DOHH2 (cell line): Measurements from ENCODE around the gene CCND3.

ENCODE experiments used
- H3F3A ChIP-seq: fragments of 200-600 bp; sonication (generic), shearing (Covaris generic); 2 replicates; pipeline ENCODE4 v1.6.0; 2016; ENCODE audit warnings: antibody characterized with exemption, mild to moderate bottlenecking; ENCODE audit not compliant: control insufficient read depth, insufficient read depth
- H3K27ac ChIP-seq: fragments of 200-600 bp; sonication (generic); 2 replicates; pipeline ENCODE4 v1.5.1; 2014; ENCODE audit warnings: low read depth, mild to moderate bottlenecking, low read length, moderate library complexity
- H3K27me3 ChIP-seq: fragments of 200-600 bp; sonication (generic); 2 replicates; pipeline ENCODE4 v1.6.1; 2014; ENCODE audit warnings: mild to moderate bottlenecking, low read length, mixed read lengths; ENCODE audit not compliant: control insufficient read depth
- H3K36me3 ChIP-seq: fragments of 200-600 bp; sonication (generic); 2 replicates; pipeline ENCODE4 v1.6.1; 2014; ENCODE audit warnings: mild to moderate bottlenecking, low read length, moderate library complexity, mixed read lengths; ENCODE audit not compliant: control insufficient read depth
- H3K4me1 ChIP-seq: fragments of 200-600 bp; sonication (generic); 2 replicates; pipeline ENCODE4 v1.6.1; 2014; ENCODE audit warnings: mild to moderate bottlenecking, low read length, mixed read lengths; ENCODE audit not compliant: control insufficient read depth
- H3K4me2 ChIP-seq: fragments of 200-600 bp; sonication (generic); 2 replicates; pipeline ENCODE4 v1.6.0; 2014; ENCODE audit warnings: mild to moderate bottlenecking, low read length, moderate library complexity
- H3K4me3 ChIP-seq: fragments of 200-600 bp; sonication (generic); 2 replicates; pipeline ENCODE4 v1.5.1; 2014; ENCODE audit warnings: mild to moderate bottlenecking, low read length, mixed read lengths
- H3K79me2 ChIP-seq: fragments of 200-600 bp; sonication (generic); 2 replicates; pipeline ENCODE4 v1.6.1; 2014; ENCODE audit warnings: mild to moderate bottlenecking, low read length, mixed read lengths; ENCODE audit not compliant: control insufficient read depth
- H3K9me2 ChIP-seq: fragments of 200-600 bp; sonication (generic); replicated peaks from 2 replicates; pipeline ENCODE4 v1.6.1; 2014; ENCODE audit warnings: mild to moderate bottlenecking, low read length, mixed read lengths; ENCODE audit not compliant: control insufficient read depth
- H3K9me3 ChIP-seq: fragments of 200-600 bp; sonication (generic); 2 replicates; pipeline ENCODE4 v1.6.1; 2014; ENCODE audit warnings: antibody characterized with exemption, low read length, mixed read lengths; ENCODE audit not compliant: control insufficient read depth, insufficient read depth
- H4K20me1 ChIP-seq: fragments of 200-600 bp; sonication (generic); 2 replicates; pipeline ENCODE4 v1.6.0; 2014; ENCODE audit warnings: low read depth, mild to moderate bottlenecking, antibody characterized with exemption, low read length, moderate library complexity; ENCODE audit not compliant: control insufficient read depth, insufficient read depth
- CTCF ChIP-seq: fragments of 200-600 bp; sonication (generic); IDR thresholded peaks from one replicate; pipeline ENCODE4 v1.5.1; 2014; ENCODE audit warnings: antibody characterized with exemption, mild to moderate bottlenecking, low read depth, low read length; ENCODE audit not compliant: poor library complexity, severe bottlenecking
- EZH2phosphoT487 ChIP-seq: fragments of 200-600 bp; sonication (generic); IDR thresholded peaks from 2 replicates; pipeline ENCODE4 v1.6.1; 2017; ENCODE audit warnings: borderline replicate concordance, mild to moderate bottlenecking, antibody characterized with exemption, low read length, moderate library complexity, mixed read lengths

Gene CCND3

GRCh38 chr6:41939176-41939847 is 2.3 kb downstream of the CCND3 start:
- H3K4me3 ChIP-seq = peak overlapping the region; percentile 95
- peak overlapping the region; percentile 76 for H3K4me2 ChIP-seq
- H3K4me1 ChIP-seq = peaks cover 70% of the 10 kb centered on the region

GRCh38 chr6:41938590-41939175 is 2.9 kb downstream of the CCND3 start:
- H3K4me3 ChIP-seq = peak overlapping the region; percentile 95
- H3F3A ChIP-seq = peaks cover 33% of the 10 kb centered on the region
- H3K4me2 ChIP-seq = peak overlapping the region; percentile 76
- no peaks in the 10 kb centered on the region for H3K9me3 ChIP-seq
- peak overlapping the region; percentile 86 for H3K27ac ChIP-seq
- peaks cover 77% of the 10 kb centered on the region for H3K4me1 ChIP-seq
- no peaks in the 10 kb centered on the region for H3K9me2 ChIP-seq
- H3K27me3 ChIP-seq = no peaks in the 10 kb centered on the region
- peaks cover 81% of the 10 kb centered on the region for H3K79me2 ChIP-seq
- peaks cover 3% of the 10 kb centered on the region; the same call in 1 of the 2 replicates for H4K20me1 ChIP-seq
- TF ChIP-seq EZH2phosphoT487 (no peak), CTCF (no peak)
- peaks cover 78% of the 10 kb centered on the region for H3K36me3 ChIP-seq

More at GRCh38 chr6:41939176-41939847, 2.3 kb downstream of the CCND3 start:
- Histone ChIP-seq H3F3A (peaks cover 28% of the 10 kb centered on the region), H3K27me3 (no peaks in the 10 kb centered on the region), H4K20me1 (peaks cover 3% of the 10 kb centered on the region; the same call in 1 of the 2 replicates), H3K9me3 (no peaks in the 10 kb centered on the region), H3K27ac (peak overlapping the region; percentile 86), H3K79me2 (peaks cover 77% of the 10 kb centered on the region), H3K9me2 (no peaks in the 10 kb centered on the region), H3K36me3 (peaks cover 72% of the 10 kb centered on the region)
- TF ChIP-seq CTCF = no peak
- no peak for TF ChIP-seq EZH2phosphoT487

- no peaks in the 10 kb centered on the region for H3K9me3 ChIP-seq
- peak overlapping the region; percentile 86 for H3K27ac ChIP-seq
- H3K79me2 ChIP-seq = peaks cover 81% of the 10 kb centered on the region
- peak overlapping the region; percentile 76 for H3K4me2 ChIP-seq
- H3K9me2 ChIP-seq = no peaks in the 10 kb centered on the region
- H3F3A ChIP-seq = peaks cover 36% of the 10 kb centered on the region
- TF ChIP-seq EZH2phosphoT487 = no peak
- no peak for TF ChIP-seq CTCF
- H3K36me3 ChIP-seq = peaks cover 85% of the 10 kb centered on the region
- H3K4me1 ChIP-seq = peaks cover 83% of the 10 kb centered on the region
- H3K27me3 ChIP-seq = no peaks in the 10 kb centered on the region
- peak overlapping the region; percentile 95 for H3K4me3 ChIP-seq
- H4K20me1 ChIP-seq = peaks cover 3% of the 10 kb centered on the region; the same call in 1 of the 2 replicates
Observed at GRCh38 chr6:41937861-41938574, 3.6 kb downstream of the CCND3 start.
